ENCODE results near the gene TAOK3.

Gene TAOK3

DNA sequence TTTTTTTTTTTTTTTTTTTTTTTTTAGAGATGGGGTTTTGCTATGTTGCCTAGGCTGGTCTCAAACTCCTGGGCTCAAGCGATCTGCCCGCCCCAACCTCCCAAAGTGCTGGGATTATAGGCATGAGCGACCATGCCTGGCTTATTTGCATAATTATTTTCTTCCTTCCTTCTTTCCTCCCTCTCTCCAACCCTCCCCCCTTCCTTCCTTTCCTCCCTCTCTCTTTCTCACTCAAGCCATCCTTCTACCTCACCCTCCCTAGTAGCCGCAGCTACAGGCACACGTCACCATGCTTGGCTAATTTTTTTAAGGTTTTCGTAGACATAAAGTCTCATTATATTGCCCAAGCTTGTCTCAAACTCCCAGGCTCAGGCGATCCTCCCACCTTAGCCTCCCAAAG is 152.9 kb downstream of the TAOK3 start:
- Histone ChIP-seq H3F3A (ENCODE audit: control insufficient read depth, insufficient read depth) (peaks cover 12% of the 10 kb centered on the region), H4K20me1 (ENCODE audit: control insufficient read depth, insufficient read depth, low read depth, low read length) (no peaks in the 10 kb centered on the region), H3K9me2 (replicated peaks; ENCODE audit: control insufficient read depth, low read length) (no peaks in the 10 kb centered on the region), H3K27ac (ENCODE audit: low read depth, low read length) (peak overlapping the region; percentile 61), H3K27me3 (ENCODE audit: control insufficient read depth, low read length) (no peaks in the 10 kb centered on the region), H3K4me3 (ENCODE audit: low read length) (peak overlapping the region; percentile 53), H3K9me3 (ENCODE audit: control insufficient read depth, insufficient read depth, low read length) (no peaks in the 10 kb centered on the region), H3K4me1 (ENCODE audit: control insufficient read depth, low read length) (peaks cover 24% of the 10 kb centered on the region), H3K4me2 (ENCODE audit: low read length) (peak overlapping the region; percentile 73), H3K36me3 (ENCODE audit: control insufficient read depth, low read length) (peaks cover 6% of the 10 kb centered on the region), H3K79me2 (ENCODE audit: control insufficient read depth, low read length) (no peaks in the 10 kb centered on the region)
- no peak for TF ChIP-seq EZH2phosphoT487 (IDR thresholded peaks at IDR 0.05; ENCODE audit: borderline replicate concordance, low read length)
- TF ChIP-seq, protein P1, sequence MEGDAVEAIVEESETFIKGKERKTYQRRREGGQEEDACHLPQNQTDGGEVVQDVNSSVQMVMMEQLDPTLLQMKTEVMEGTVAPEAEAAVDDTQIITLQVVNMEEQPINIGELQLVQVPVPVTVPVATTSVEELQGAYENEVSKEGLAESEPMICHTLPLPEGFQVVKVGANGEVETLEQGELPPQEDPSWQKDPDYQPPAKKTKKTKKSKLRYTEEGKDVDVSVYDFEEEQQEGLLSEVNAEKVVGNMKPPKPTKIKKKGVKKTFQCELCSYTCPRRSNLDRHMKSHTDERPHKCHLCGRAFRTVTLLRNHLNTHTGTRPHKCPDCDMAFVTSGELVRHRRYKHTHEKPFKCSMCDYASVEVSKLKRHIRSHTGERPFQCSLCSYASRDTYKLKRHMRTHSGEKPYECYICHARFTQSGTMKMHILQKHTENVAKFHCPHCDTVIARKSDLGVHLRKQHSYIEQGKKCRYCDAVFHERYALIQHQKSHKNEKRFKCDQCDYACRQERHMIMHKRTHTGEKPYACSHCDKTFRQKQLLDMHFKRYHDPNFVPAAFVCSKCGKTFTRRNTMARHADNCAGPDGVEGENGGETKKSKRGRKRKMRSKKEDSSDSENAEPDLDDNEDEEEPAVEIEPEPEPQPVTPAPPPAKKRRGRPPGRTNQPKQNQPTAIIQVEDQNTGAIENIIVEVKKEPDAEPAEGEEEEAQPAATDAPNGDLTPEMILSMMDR (IDR thresholded peaks at IDR 0.05; ENCODE audit: low read depth, low read length, poor library complexity, severe bottlenecking) = no peak

DNA sequence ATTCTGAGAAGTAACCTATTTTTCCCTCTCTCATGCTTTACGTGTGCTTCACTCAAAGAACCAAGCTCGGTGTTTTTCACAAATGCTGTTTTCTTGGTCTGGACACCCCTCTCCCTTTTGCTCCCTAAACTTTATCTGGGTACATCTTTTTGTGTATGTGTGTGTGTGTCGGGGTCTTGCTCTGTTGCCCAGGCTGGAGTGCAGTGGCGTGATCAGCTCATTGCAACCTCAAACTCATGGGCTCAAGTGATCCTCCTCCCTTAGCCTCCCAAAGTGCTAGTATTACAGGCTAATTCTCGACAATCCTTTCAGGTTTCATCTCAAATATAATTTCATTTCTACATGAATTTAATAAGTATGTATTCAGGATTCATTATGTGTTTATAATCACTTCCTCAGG is 153.6 kb downstream of the TAOK3 start:
- no peak overlapping the region for H3K27ac ChIP-seq (ENCODE audit: low read depth, low read length)
- no peaks in the 10 kb centered on the region for H3K9me2 ChIP-seq (replicated peaks; ENCODE audit: control insufficient read depth, low read length)
- TF ChIP-seq EZH2phosphoT487 (IDR thresholded peaks at IDR 0.05; ENCODE audit: borderline replicate concordance, low read length) = no peak
- TF ChIP-seq, protein P1 (IDR thresholded peaks at IDR 0.05; ENCODE audit: low read depth, low read length, poor library complexity, severe bottlenecking) = no peak
- H3K4me2 ChIP-seq (ENCODE audit: low read length) = peak overlapping the region; percentile 73
- no peaks in the 10 kb centered on the region for H3K27me3 ChIP-seq (ENCODE audit: control insufficient read depth, low read length)
- H3F3A ChIP-seq (ENCODE audit: control insufficient read depth, insufficient read depth) = peaks cover 12% of the 10 kb centered on the region
- peaks cover 24% of the 10 kb centered on the region for H3K4me1 ChIP-seq (ENCODE audit: control insufficient read depth, low read length)
- H4K20me1 ChIP-seq (ENCODE audit: control insufficient read depth, insufficient read depth, low read depth, low read length) = no peaks in the 10 kb centered on the region
- H3K9me3 ChIP-seq (ENCODE audit: control insufficient read depth, insufficient read depth, low read length) = no peaks in the 10 kb centered on the region
- H3K4me3 ChIP-seq (ENCODE audit: low read length) = peak overlapping the region; percentile 53
- H3K36me3 ChIP-seq (ENCODE audit: control insufficient read depth, low read length) = peaks cover 7% of the 10 kb centered on the region
- H3K79me2 ChIP-seq (ENCODE audit: control insufficient read depth, low read length) = no peaks in the 10 kb centered on the region

DNA sequence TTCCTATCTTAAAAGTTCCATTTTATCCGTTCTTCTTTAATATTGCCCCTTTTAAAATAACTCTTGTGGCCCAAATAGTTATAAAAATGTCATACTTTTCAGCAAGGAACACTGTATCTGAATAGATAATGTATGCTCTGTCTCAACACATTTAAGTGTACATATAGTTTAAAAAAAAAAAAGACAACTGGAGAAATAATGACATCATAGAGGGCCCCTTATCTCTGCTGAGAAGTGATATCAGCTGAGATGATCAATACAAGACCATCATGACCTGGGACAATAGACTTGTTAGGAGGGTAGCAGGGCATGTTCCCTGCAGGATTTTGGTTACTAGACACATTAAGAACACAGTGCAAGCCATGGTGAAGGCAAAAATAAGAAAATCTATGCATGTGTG is 159.3 kb downstream of the TAOK3 start:
- Histone ChIP-seq H3K79me2 (ENCODE audit: control insufficient read depth, low read length) (no peaks in the 10 kb centered on the region), H3K27me3 (ENCODE audit: control insufficient read depth, low read length) (no peaks in the 10 kb centered on the region), H3K27ac (ENCODE audit: low read depth, low read length) (no peak overlapping the region), H3K36me3 (ENCODE audit: control insufficient read depth, low read length) (peaks cover 29% of the 10 kb centered on the region), H3K4me2 (ENCODE audit: low read length) (no peak overlapping the region), H3F3A (ENCODE audit: control insufficient read depth, insufficient read depth) (no peaks in the 10 kb centered on the region), H3K4me1 (ENCODE audit: control insufficient read depth, low read length) (no peaks in the 10 kb centered on the region), H3K9me2 (replicated peaks; ENCODE audit: control insufficient read depth, low read length) (no peaks in the 10 kb centered on the region), H3K4me3 (ENCODE audit: low read length) (no peak overlapping the region), H3K9me3 (ENCODE audit: control insufficient read depth, insufficient read depth, low read length) (no peaks in the 10 kb centered on the region), H4K20me1 (ENCODE audit: control insufficient read depth, insufficient read depth, low read depth, low read length) (no peaks in the 10 kb centered on the region)
- TF ChIP-seq, protein P1 (IDR thresholded peaks at IDR 0.05; ENCODE audit: low read depth, low read length, poor library complexity, severe bottlenecking) = no peak
- TF ChIP-seq EZH2phosphoT487 (IDR thresholded peaks at IDR 0.05; ENCODE audit: borderline replicate concordance, low read length) = no peak

Data from DOHH2 (cell line).